HG03457 (cell line): Measurements from ENCODE around the gene HOXC4.
"Not testable (repeated sequence)": the region's sequence is repeated elsewhere in the genome, so short reads cannot be mapped to it uniquely, and the experiment has no call there.

ENCODE experiments used
- ATAC-seq: cut with Tn5 transposase; IDR thresholded peaks from one replicate; pipeline ENCODE4 v1.9.1; 2021; ENCODE audit warnings: moderate number of reproducible peaks; ENCODE audit not compliant: unreplicated experiment

Gene HOXC4

GRCh38 chr12:54039417-54040147 lies 14.1 kb upstream of the HOXC4 start:
- no peak for ATAC-seq

GRCh38 chr12:54040148-54040494 lies 13.5 kb upstream of the HOXC4 start:
- ATAC-seq: no peak

- ATAC-seq: no peak
Measured at GRCh38 chr12:54040648-54041047, 13.0 kb upstream of the HOXC4 start.

GRCh38 chr12:54041097-54041690 lies 12.4 kb upstream of the HOXC4 start:
- no peak for ATAC-seq

- ATAC-seq: not testable (repeated sequence)
Measured at GRCh38 chr12:54042033-54042432, 11.6 kb upstream of the HOXC4 start.

- ATAC-seq: no peak
Measured at GRCh38 chr12:54042970-54043853, 10.4 kb upstream of the HOXC4 start.

GRCh38 chr12:54044425-54045103 lies 9.1 kb upstream of the HOXC4 start:
- no peak for ATAC-seq

GRCh38 chr12:54045401-54045800 lies 8.2 kb upstream of the HOXC4 start:
- ATAC-seq: no peak

GRCh38 chr12:54045868-54046521 lies 7.6 kb upstream of the HOXC4 start:
- no peak for ATAC-seq

GRCh38 chr12:54046809-54047159 lies 6.9 kb upstream of the HOXC4 start:
- no peak for ATAC-seq

GRCh38 chr12:54047160-54047963 lies 6.3 kb upstream of the HOXC4 start:
- no peak for ATAC-seq

GRCh38 chr12:54047964-54048303 lies 5.7 kb upstream of the HOXC4 start:
- no peak for ATAC-seq

- ATAC-seq: no peak
Measured at GRCh38 chr12:54048406-54049093, 5.1 kb upstream of the HOXC4 start.

- ATAC-seq: no peak
Measured at GRCh38 chr12:54049108-54049507, 4.5 kb upstream of the HOXC4 start.

- no peak for ATAC-seq
Measured at GRCh38 chr12:54050482-54050810, 3.2 kb upstream of the HOXC4 start.

GRCh38 chr12:54051026-54051842 lies 2.4 kb upstream of the HOXC4 start:
- no peak for ATAC-seq

- no peak for ATAC-seq
Measured at GRCh38 chr12:54051874-54052437, 1.7 kb upstream of the HOXC4 start.

- no peak for ATAC-seq
Measured at GRCh38 chr12:54052438-54053002, 1.1 kb upstream of the HOXC4 start.
